ENCODE measurements around the gene PHF23. TPM values are rescaled to one million over a fixed set of nuclear protein-coding genes. Genes with fewer than 3 reads are reported as not detected.

PHF23 gene
- total and polyA plus RNA-seq, 9 of the 15 experiments (the other 6 are each of a cell fraction or from before 2014, with no cell fraction given) = 7.4 to 87.5 (median 33.7) TPM

DNA sequence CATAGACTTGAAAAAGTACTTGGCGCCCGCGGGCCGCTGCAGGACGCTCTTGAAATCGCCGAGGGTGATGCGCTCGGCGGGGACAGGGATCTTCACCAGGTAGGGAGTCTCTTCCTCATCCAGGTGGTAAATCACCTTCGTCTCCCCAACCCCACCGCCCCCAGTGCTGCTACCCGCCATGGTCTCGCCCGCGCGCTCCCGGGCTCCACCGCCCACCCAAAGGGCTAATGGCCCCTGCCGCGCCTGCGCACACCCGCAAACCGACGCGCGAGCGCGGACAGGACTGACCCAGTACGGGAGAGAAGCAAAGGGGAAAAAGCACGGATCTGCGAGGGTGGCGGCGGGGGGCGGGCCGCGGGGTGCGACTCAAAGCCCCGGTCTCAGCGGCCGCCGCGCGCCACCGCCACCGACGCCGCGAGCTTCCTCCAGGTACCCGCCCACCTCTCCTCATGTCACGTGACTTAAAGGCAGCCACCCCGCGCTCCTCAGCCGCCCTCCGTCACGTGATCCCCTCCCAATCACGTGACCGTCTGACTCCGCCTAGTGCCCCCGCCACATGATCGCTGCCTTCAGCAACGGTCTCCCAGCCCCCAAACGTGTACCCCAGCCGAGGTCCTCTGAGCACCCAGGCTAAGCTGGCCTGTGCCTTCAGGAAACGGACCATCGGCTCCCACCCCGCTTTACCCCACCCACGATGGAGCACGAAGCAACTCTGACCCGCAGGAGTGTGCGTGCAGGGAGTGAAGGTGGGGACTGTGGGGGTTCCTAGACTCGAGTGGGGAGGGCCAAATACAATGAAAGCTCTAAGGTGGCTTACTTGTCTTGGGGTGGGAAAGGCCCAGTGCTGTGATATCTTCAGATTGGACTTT is 4.9 kb downstream of the PHF23 start, which contains the start of gene DVL2 (continued):
- TF ChIP-seq, protein P1, sequence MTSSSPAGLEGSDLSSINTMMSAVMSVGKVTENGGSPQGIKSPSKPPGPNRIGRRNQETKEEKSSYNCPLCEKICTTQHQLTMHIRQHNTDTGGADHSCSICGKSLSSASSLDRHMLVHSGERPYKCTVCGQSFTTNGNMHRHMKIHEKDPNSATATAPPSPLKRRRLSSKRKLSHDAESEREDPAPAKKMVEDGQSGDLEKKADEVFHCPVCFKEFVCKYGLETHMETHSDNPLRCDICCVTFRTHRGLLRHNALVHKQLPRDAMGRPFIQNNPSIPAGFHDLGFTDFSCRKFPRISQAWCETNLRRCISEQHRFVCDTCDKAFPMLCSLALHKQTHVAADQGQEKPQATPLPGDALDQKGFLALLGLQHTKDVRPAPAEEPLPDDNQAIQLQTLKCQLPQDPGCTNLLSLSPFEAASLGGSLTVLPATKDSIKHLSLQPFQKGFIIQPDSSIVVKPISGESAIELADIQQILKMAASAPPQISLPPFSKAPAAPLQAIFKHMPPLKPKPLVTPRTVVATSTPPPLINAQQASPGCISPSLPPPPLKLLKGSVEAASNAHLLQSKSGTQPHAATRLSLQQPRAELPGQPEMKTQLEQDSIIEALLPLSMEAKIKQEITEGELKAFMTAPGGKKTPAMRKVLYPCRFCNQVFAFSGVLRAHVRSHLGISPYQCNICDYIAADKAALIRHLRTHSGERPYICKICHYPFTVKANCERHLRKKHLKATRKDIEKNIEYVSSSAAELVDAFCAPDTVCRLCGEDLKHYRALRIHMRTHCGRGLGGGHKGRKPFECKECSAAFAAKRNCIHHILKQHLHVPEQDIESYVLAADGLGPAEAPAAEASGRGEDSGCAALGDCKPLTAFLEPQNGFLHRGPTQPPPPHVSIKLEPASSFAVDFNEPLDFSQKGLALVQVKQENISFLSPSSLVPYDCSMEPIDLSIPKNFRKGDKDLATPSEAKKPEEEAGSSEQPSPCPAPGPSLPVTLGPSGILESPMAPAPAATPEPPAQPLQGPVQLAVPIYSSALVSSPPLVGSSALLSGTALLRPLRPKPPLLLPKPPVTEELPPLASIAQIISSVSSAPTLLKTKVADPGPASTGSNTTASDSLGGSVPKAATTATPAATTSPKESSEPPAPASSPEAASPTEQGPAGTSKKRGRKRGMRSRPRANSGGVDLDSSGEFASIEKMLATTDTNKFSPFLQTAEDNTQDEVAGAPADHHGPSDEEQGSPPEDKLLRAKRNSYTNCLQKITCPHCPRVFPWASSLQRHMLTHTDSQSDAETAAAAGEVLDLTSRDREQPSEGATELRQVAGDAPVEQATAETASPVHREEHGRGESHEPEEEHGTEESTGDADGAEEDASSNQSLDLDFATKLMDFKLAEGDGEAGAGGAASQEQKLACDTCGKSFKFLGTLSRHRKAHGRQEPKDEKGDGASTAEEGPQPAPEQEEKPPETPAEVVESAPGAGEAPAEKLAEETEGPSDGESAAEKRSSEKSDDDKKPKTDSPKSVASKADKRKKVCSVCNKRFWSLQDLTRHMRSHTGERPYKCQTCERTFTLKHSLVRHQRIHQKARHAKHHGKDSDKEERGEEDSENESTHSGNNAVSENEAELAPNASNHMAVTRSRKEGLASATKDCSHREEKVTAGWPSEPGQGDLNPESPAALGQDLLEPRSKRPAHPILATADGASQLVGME (CRISPR knock-in tag; IDR thresholded peaks at IDR 0.05) = 0 out of 2 replicates have a peak, but pooled peaks have one; percentile 35
- TF ChIP-seq DACH1 (IDR thresholded peaks at IDR 0.05; ENCODE audit: partially characterized antibody) (no peak), ZFPM2 (CRISPR knock-in tag; IDR thresholded peaks at IDR 0.05) (peak; percentile 89), JUN (IDR thresholded peaks at IDR 0.05; ENCODE audit: borderline replicate concordance, low read depth, low read length) (no peak), JUN (CRISPR knock-in tag; IDR thresholded peaks at IDR 0.05; ENCODE audit: borderline replicate concordance) (0 out of 2 replicates have a peak, but pooled peaks have one; percentile 58), ZNF354B (CRISPR knock-in tag; IDR thresholded peaks at IDR 0.05) (no peak), PHF8 (IDR thresholded peaks at IDR 0.05; ENCODE audit: borderline replicate concordance, low read length) (peak; percentile 49; the same call in 1 of the 2 replicates), ZNF445 (CRISPR knock-in tag; IDR thresholded peaks at IDR 0.05; ENCODE audit: low read depth) (no peak), CHCHD3 (CRISPR knock-in tag; IDR thresholded peaks at IDR 0.05) (0 out of 2 replicates have a peak, but pooled peaks have one; percentile 68)

All from K562 (cell line).